AG10803 (cell line): Measurements from ENCODE around the gene FAM131C.
A peak's percentile ranks its signal among the peaks of the same experiment; 100 is the strongest.

Source experiments
- DNase-seq: peaks from one replicate; pipeline ENCODE4 v3.0.0; 2010; ENCODE audit warnings: low read depth
- H3K4me3 ChIP-seq: 2 replicates; pipeline ENCODE4 v1.5.1; 2011; ENCODE audit warnings: mild to moderate bottlenecking, low read length, control low read depth
- CTCF ChIP-seq: conservative IDR thresholded peaks from 2 replicates; pipeline ENCODE4 v1.5.1; 2011; ENCODE audit warnings: mild to moderate bottlenecking, low read length, control low read depth, inconsistent platforms

The FAM131C gene, protein sequence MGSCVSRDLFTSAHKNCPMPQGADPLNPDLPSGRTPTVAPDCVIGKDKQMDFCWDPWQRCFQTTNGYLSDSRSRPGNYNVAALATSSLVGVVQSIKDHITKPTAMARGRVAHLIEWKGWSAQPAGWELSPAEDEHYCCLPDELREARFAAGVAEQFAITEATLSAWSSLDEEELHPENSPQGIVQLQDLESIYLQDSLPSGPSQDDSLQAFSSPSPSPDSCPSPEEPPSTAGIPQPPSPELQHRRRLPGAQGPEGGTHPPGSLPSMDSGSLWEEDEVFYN

DNA sequence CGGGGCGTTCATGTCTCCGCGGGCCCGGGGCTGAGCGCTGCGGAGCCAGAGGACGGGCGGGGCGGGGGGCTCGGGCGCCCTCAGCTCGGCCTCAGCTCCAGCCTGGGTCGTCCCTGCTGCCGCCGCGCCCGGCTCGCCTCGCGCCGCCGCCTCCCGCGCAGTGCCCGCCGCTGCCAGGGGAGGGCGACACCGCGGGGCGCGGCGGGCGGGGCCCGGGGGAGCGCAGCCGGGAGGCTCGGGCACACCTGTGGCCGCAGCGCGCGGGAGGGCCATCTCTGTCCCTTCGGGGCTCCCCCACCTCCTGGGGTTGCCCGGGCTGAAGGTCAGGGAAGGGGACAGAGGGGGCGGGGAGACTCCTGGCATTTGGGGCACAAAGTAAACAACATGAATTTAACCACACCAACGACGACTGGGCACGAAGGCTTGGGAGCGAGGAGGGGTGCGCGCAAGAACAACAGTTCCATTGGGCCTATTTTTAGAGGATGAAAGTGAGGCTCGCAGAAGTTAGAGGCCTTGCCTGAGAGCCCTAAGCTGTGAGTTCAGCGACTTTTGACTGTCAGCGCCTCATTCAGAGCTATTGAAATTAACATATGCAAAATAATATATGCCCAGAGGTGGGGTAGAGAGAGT is at the start of gene FAM131C:
FAM131C (minus strand) TSS at position 162 of the 630 bp plus-strand sequence. CDS start 209 bp downstream, outside the sequence.
- no peak for DNase-seq
- H3K4me3 ChIP-seq: peak within 1 kb of the TSS; percentile 47
- no peak; the same call in 1 of the 2 replicates for TF ChIP-seq CTCF

GRCh38 chr1:16122916-16123315 is 49.5 kb upstream of the FAM131C start:
- TF ChIP-seq CTCF: no peak
- no peak overlapping the region for H3K4me3 ChIP-seq
- DNase-seq: peak; percentile 94

DNA sequence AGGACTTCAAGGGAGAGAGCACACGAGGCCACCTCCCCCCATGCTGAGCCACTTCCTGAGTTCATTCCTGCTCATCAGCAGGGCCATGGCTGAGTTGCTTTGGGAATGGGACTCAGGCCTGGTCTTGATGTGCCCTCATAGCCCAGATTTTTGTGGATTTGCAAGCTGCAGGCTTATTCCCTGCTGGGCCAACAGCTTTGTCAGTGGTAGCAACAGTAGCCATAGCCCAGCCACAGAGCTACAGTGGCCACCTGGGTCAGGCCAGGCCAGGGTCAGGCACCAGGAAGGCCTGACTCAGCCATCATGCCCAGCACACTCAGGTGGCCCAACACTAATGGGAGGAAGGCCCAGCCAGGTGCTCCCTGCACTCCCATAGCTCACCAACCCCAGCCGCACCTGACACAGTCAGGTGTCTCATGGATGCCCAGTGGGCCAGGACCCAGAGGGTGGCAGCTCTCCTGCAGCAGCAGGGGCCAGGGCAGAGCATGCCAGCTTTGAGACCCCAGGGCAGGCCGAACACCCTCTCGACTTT is 49.0 kb upstream of the FAM131C start:
- TF ChIP-seq CTCF: no peak
- no peak overlapping the region for H3K4me3 ChIP-seq
- DNase-seq: peak; percentile 91

GRCh38 chr1:16120940-16121410 is 47.5 kb upstream of the FAM131C start:
- H3K4me3 ChIP-seq: no peak overlapping the region
- DNase-seq: no peak
- TF ChIP-seq CTCF: no peak

DNA sequence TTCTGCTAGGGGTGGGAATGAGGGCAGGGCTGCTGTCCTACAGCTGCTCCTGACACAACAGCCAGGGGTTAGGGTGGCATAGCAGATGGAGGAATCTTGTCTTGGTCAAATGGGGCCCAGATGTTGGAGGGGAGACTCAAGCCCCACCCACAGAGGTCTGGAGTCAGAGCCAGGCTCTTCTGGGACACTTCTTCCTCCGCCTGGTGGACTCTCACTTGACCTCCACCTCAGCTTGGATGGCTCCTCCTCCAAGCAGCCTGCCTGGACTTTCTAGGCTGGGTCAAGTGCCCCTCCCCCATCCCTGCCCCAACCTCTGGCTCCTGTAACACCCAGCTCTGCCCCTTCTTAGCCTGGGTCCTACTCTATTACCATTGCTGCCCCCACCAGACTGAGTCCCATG is 47.0 kb upstream of the FAM131C start:
- no peak overlapping the region for H3K4me3 ChIP-seq
- peak; percentile 36 for DNase-seq
- TF ChIP-seq CTCF: no peak

DNA sequence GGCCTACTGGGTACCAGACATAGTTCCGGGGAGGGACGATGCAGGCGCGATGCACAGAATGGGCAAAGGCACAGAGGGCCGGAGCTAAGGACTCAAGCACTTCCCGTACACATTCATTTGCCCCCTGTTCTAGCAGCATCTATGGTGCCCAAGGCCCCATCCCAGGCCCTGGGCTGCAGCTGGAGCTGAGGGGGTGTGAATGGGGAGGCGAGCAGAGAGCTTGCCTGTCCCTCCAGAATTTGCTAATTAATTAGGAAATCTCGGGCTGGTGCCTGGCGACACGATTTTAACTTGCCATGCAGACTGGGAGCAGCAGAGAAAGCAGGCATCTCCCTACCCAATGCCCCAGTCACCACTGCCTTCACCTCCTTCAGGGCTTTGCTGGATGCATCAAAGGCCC is 46.5 kb upstream of the FAM131C start:
- H3K4me3 ChIP-seq: no peak overlapping the region
- DNase-seq: no peak

More for the DNA sequence above, 46.5 kb upstream of the FAM131C start:
- TF ChIP-seq CTCF: no peak
